Endothelial cell of umbilical vein (primary cell): ENCODE data around the gene NALCN.

Source experiments
- CTCF ChIP-seq, 2 donors: IDR thresholded peaks; 1 replicate in 1 of 2; 2 replicates in 1 of 2; pipeline ENCODE4 v1.5.1; 2011; ENCODE audit warnings: low read length in 2 of 2, mild to moderate bottlenecking in 2 of 2, moderate library complexity in 2 of 2, control low read depth in 1 of 2, inconsistent platforms in 1 of 2, low read depth in 1 of 2; ENCODE audit not compliant: insufficient read depth in 1 of 2; ENCODE audit errors: extremely low read depth in 1 of 2
- POLR2A ChIP-seq: IDR thresholded peaks from 2 replicates; pipeline ENCODE4 v1.6.1; 2012; ENCODE audit warnings: low read depth, mild to moderate bottlenecking, control low read depth, low read length
- TF ChIP-seq, protein P1 (sequence below): IDR thresholded peaks from 2 replicates; pipeline ENCODE4 v1.6.1; 2011; ENCODE audit not compliant: insufficient read depth, insufficient read length

- TF ChIP-seq POLR2A, result no peak
- TF ChIP-seq, protein P1, sequence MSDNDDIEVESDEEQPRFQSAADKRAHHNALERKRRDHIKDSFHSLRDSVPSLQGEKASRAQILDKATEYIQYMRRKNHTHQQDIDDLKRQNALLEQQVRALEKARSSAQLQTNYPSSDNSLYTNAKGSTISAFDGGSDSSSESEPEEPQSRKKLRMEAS, result no peak
- TF ChIP-seq CTCF (IDR thresholded peaks at IDR 0.05; ENCODE audit: extremely low read depth in 1 of 2, insufficient read depth in 1 of 2, low read depth in 1 of 2, low read length in 2 of 2), result no peak
Observed at GRCh38 chr13:101035119-101035620, 381.1 kb downstream of the NALCN start.
